Panc1 (cell line): ENCODE measurements around the gene CARMIL1. TPM values are rescaled to one million over a fixed set of nuclear protein-coding genes. Genes with fewer than 3 reads are reported as not detected.

Source experiments
- ATAC-seq: fragments of 200-7000 bp; cut with Tn5 transposase; 2 replicates; pipeline ENCODE4 v1.9.1; 2020; ENCODE audit warnings: mild to moderate bottlenecking, moderate library complexity
- BruUV-seq: library from RNA; stranded (reverse); fragments of 400-500 nt; replicated peaks from 2 replicates; lab custom pipeline; 2021; lab: Mats Ljungman, UMichigan
- CTCF ChIA-PET: fragments of 300-600 bp; sonication (Branson Sonifier 250); formaldehyde crosslinking; loops from one replicate; lab custom pipeline; 2022; ENCODE audit warnings: antibody characterized with exemption; lab: Charles Lee
- POLR2A ChIA-PET: fragments of 300-600 bp; sonication (Branson Sonifier 250); formaldehyde crosslinking; loops from one replicate; lab custom pipeline; 2022; ENCODE audit warnings: antibody characterized with exemption; lab: Charles Lee
- DNase-seq: peaks from one replicate; pipeline ENCODE4 v3.0.0-alpha.2; 2010; ENCODE audit warnings: low read depth, low spot score
- H3K27ac ChIP-seq: 2 replicates; pipeline ENCODE4 v1.5.1; 2011; ENCODE audit warnings: mild to moderate bottlenecking, low read length, inconsistent platforms
- H3K27me3 ChIP-seq: fragments of 200-500 bp; sonication (Bioruptor generic); 2 replicates; pipeline ENCODE4 v1.6.0; 2014; ENCODE audit warnings: low read length, inconsistent platforms; ENCODE audit not compliant: control insufficient read depth, insufficient read depth
- H3K36me3 ChIP-seq: fragments of 200-500 bp; sonication (Bioruptor generic); 2 replicates; pipeline ENCODE4 v1.5.1; 2014; ENCODE audit warnings: inconsistent platforms, mild to moderate bottlenecking, low read length, moderate library complexity; ENCODE audit not compliant: control insufficient read depth, insufficient read depth
- H3K4me1 ChIP-seq: 2 replicates; pipeline ENCODE4 v1.5.1; 2011; ENCODE audit warnings: inconsistent platforms, mild to moderate bottlenecking, low read length, moderate library complexity; ENCODE audit not compliant: control insufficient read depth, insufficient read depth
- H3K4me3 ChIP-seq, 2 experiments: 2 replicates each; pipeline ENCODE4 v1.5.1; 2011 to 2012; ENCODE audit warnings: low read depth in 2 of 2, low read length in 2 of 2, mild to moderate bottlenecking in 2 of 2, inconsistent platforms in 1 of 2, moderate library complexity in 1 of 2
- H3K9me3 ChIP-seq: fragments of 200-500 bp; sonication (Bioruptor generic); 2 replicates; pipeline ENCODE4 v1.5.1; 2014; ENCODE audit warnings: low read depth, mild to moderate bottlenecking, inconsistent platforms, low read length, moderate library complexity; ENCODE audit not compliant: control insufficient read depth, insufficient read depth
- CTCF ChIP-seq: fragments of 450-650 bp; IDR thresholded peaks from 2 replicates; pipeline ENCODE4 v1.5.1; 2017; ENCODE audit warnings: mild to moderate bottlenecking
- POLR2AphosphoS5 ChIP-seq: IDR thresholded peaks from 2 replicates; pipeline ENCODE4 v1.6.1; 2012; ENCODE audit warnings: mild to moderate bottlenecking, low read depth, low read length, moderate library complexity
- REST ChIP-seq, 2 experiments: IDR thresholded peaks; 2 replicates each; pipeline ENCODE4 v1.6.1; 2011 to 2012; ENCODE audit warnings: low read depth in 2 of 2, control low read depth in 1 of 2, low read length in 1 of 2, mild to moderate bottlenecking in 1 of 2, moderate library complexity in 1 of 2; ENCODE audit not compliant: insufficient read depth in 1 of 2
- SIN3A ChIP-seq: IDR thresholded peaks from 2 replicates; pipeline ENCODE4 v1.6.1; 2012; ENCODE audit warnings: low read depth, mild to moderate bottlenecking, low read length, moderate library complexity, borderline replicate concordance; ENCODE audit not compliant: insufficient read depth
- TCF7L2 ChIP-seq: IDR thresholded peaks from 2 replicates; pipeline ENCODE4 v1.6.1; 2011; ENCODE audit warnings: mild to moderate bottlenecking, low read depth, low read length, inconsistent platforms
- in situ Hi-C: cut with HindIII; loops from 2 replicates; pipeline ENCODE4 v1.10.0; 2016; ENCODE audit warnings: low sequenced_read_pairs, low pct_unique_long_range_greater_than_20kb
- intact Hi-C: fragments of 100-400 bp; cut with micrococcal nuclease; formaldehyde crosslinking; loops from one replicate; pipeline ENCODE4 v1.10.0; 2022; ENCODE audit not compliant: unreplicated experiment
- total RNA-seq: library from RNA; stranded (reverse); gene quantifications from one replicate; pipeline ENCODE4 v1.2.1, GENCODE V29; 2021; ENCODE audit not compliant: unreplicated experiment

CARMIL1 gene
- total RNA-seq, 1 experiment from 2014 or later: 4.0 TPM

- no peaks in the 10 kb centered on the region for H3K27me3 ChIP-seq
- no peak for DNase-seq
- no peak overlapping the region for H3K27ac ChIP-seq
- intact Hi-C loops: no loop called here
- no peaks in the 10 kb centered on the region for H3K36me3 ChIP-seq
- in situ Hi-C loops: no loop called here
- POLR2A ChIA-PET: no interaction called here
- no TSS peak for BruUV-seq
- no peaks in the 10 kb centered on the region for H3K9me3 ChIP-seq
- H3K4me1 ChIP-seq: no peaks in the 10 kb centered on the region
- TF ChIP-seq SIN3A: no peak
- TF ChIP-seq POLR2AphosphoS5: no peak
- TF ChIP-seq CTCF: no peak
- no peak for TF ChIP-seq REST (IDR thresholded peaks at IDR 0.05; ENCODE audit: insufficient read depth in 1 of 2, low read depth in 2 of 2, low read length in 1 of 2)
- no peak for TF ChIP-seq TCF7L2
- no peak for ATAC-seq
- H3K4me3 ChIP-seq: no peak overlapping the region
- CTCF ChIA-PET: no interaction called here
These were observed 149.7 kb downstream of the CARMIL1 start for GRCh38 chr6:25428758-25429317.

GRCh38 chr6:25431306-25431974 is 152.3 kb downstream of the CARMIL1 start:
- no peak for TF ChIP-seq POLR2AphosphoS5
- H3K27me3 ChIP-seq: no peaks in the 10 kb centered on the region
- ATAC-seq (no peak), DNase-seq (no peak)
- H3K36me3 ChIP-seq: no peaks in the 10 kb centered on the region
- H3K4me3 ChIP-seq: no peak overlapping the region
- no TSS peak for BruUV-seq
- H3K27ac ChIP-seq: no peak overlapping the region
- no peaks in the 10 kb centered on the region for H3K4me1 ChIP-seq
- H3K9me3 ChIP-seq: no peaks in the 10 kb centered on the region
- ChIA-PET POLR2A (no interaction called here), CTCF (no interaction called here)
- intact Hi-C loops: no loop called here
- in situ Hi-C loops: no loop called here

- no peak overlapping the region for H3K4me3 ChIP-seq
- H3K4me1 ChIP-seq: no peaks in the 10 kb centered on the region
- H3K9me3 ChIP-seq: no peaks in the 10 kb centered on the region
- H3K27ac ChIP-seq: no peak overlapping the region
- BruUV-seq: no TSS peak
- POLR2A ChIA-PET: no interaction called here
- intact Hi-C loops: no loop called here
- DNase-seq: no peak
- H3K27me3 ChIP-seq: no peaks in the 10 kb centered on the region
- no peaks in the 10 kb centered on the region for H3K36me3 ChIP-seq
- CTCF ChIA-PET: no interaction called here
- in situ Hi-C loops: no loop called here
- ATAC-seq: no peak
- no peak for TF ChIP-seq TCF7L2
- TF ChIP-seq POLR2AphosphoS5: no peak
- TF ChIP-seq CTCF: no peak
- TF ChIP-seq SIN3A: no peak
These were observed 152.8 kb downstream of the CARMIL1 start for GRCh38 chr6:25431975-25432307.
